Gastrocnemius medialis (tissue), 4 donors: ENCODE measurements around the gene OR51F1.

Source experiments
- POLR2A ChIP-seq, 2 donors: fragments of 450-650 bp; IDR thresholded peaks; one replicate each; pipeline ENCODE4 v1.6.1; 2017; ENCODE audit warnings: antibody characterized with exemption in 2 of 2, mild to moderate bottlenecking in 2 of 2, moderate library complexity in 2 of 2
- TF ChIP-seq, protein P1 (sequence below), 5 experiments: fragments of 450-650 bp in 3 of 5; fragments of 200-600 bp in 2 of 5; sonication (generic) in 2 of 5; IDR thresholded peaks in 4 of 5; conservative IDR thresholded peaks in 1 of 5; 1 replicate in 4 of 5; 2 replicates in 1 of 5; pipeline ENCODE4 v1.5.1; 2016 to 2019; ENCODE audit warnings: antibody characterized with exemption in 5 of 5, mild to moderate bottlenecking in 3 of 5, moderate library complexity in 3 of 5

DNA sequence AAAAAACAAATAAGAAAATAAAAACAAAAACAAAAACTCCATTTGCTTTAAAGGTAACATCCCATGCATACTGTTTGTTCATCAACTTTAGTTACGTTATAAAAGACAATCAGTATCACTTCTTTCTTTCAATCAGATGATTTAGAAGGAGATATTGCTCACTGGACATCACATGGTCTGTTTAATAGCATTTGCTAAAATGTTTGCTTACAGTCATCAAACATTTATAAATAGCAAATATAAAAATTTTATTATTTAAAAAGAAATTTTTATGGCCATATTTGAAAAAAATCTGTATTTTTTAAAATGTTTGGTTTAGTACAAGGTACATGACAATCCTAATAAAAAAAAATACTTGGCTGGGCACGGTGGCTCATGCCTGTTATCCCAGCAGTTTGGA, 42.6 kb downstream of the OR51F1 start:
- no peak for TF ChIP-seq POLR2A (IDR thresholded peaks at IDR 0.05)
- TF ChIP-seq, protein P1, sequence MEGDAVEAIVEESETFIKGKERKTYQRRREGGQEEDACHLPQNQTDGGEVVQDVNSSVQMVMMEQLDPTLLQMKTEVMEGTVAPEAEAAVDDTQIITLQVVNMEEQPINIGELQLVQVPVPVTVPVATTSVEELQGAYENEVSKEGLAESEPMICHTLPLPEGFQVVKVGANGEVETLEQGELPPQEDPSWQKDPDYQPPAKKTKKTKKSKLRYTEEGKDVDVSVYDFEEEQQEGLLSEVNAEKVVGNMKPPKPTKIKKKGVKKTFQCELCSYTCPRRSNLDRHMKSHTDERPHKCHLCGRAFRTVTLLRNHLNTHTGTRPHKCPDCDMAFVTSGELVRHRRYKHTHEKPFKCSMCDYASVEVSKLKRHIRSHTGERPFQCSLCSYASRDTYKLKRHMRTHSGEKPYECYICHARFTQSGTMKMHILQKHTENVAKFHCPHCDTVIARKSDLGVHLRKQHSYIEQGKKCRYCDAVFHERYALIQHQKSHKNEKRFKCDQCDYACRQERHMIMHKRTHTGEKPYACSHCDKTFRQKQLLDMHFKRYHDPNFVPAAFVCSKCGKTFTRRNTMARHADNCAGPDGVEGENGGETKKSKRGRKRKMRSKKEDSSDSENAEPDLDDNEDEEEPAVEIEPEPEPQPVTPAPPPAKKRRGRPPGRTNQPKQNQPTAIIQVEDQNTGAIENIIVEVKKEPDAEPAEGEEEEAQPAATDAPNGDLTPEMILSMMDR (IDR thresholded peaks at IDR 0.05 in 4 of 5, conservative IDR thresholded peaks at IDR 0.05 in 1 of 5), result no peak
